Measurements from ENCODE around the gene GYPC.

Gene GYPC

GRCh38 chr2:126730655-126731054 lies 74.7 kb downstream of the GYPC start:
- H3K4me3 ChIP-seq (replicated peaks; ENCODE audit: insufficient read depth, low read length), result no peak overlapping the region
- TF ChIP-seq CTCF (IDR thresholded peaks at IDR 0.05; ENCODE audit: insufficient read depth, low read length) (no peak), SPI1 (IDR thresholded peaks at IDR 0.05; ENCODE audit: borderline replicate concordance, low read depth) (no peak), POLR2AphosphoS5 (IDR thresholded peaks at IDR 0.05; ENCODE audit: low read depth) (no peak), GABPA (IDR thresholded peaks at IDR 0.05; ENCODE audit: low read depth) (no peak), REST (IDR thresholded peaks at IDR 0.05; ENCODE audit: insufficient replicate concordance, low read depth) (no peak)
- H3K27ac ChIP-seq (replicated peaks), result no peak overlapping the region
- DNase-seq (ENCODE audit: low read depth in 1 of 2, low spot score in 1 of 2), result no peak
- no peaks in the 10 kb centered on the region for H3K27me3 ChIP-seq (ENCODE audit: insufficient read depth, poor library complexity, severe bottlenecking)

- no peaks in the 10 kb centered on the region for H3K27me3 ChIP-seq (ENCODE audit: insufficient read depth, poor library complexity, severe bottlenecking)
- TF ChIP-seq POLR2AphosphoS5 (IDR thresholded peaks at IDR 0.05; ENCODE audit: low read depth) (no peak), GABPA (IDR thresholded peaks at IDR 0.05; ENCODE audit: low read depth) (no peak), REST (IDR thresholded peaks at IDR 0.05; ENCODE audit: insufficient replicate concordance, low read depth) (no peak), CTCF (IDR thresholded peaks at IDR 0.05; ENCODE audit: insufficient read depth, low read length) (no peak), SPI1 (IDR thresholded peaks at IDR 0.05; ENCODE audit: borderline replicate concordance, low read depth) (no peak)
- H3K4me3 ChIP-seq (replicated peaks; ENCODE audit: insufficient read depth, low read length), result no peak overlapping the region
- no peak overlapping the region for H3K27ac ChIP-seq (replicated peaks)
- DNase-seq (ENCODE audit: low read depth in 1 of 2, low spot score in 1 of 2), result no peak
These were observed 75.4 kb downstream of the GYPC start for GRCh38 chr2:126731353-126731752.

- no peaks in the 10 kb centered on the region for H3K27me3 ChIP-seq (ENCODE audit: insufficient read depth, poor library complexity, severe bottlenecking)
- no peak for TF ChIP-seq SPI1 (IDR thresholded peaks at IDR 0.05; ENCODE audit: borderline replicate concordance, low read depth)
- no peak for TF ChIP-seq POLR2AphosphoS5 (IDR thresholded peaks at IDR 0.05; ENCODE audit: low read depth)
- no peak for TF ChIP-seq CTCF (IDR thresholded peaks at IDR 0.05; ENCODE audit: insufficient read depth, low read length)
- no peak for TF ChIP-seq REST (IDR thresholded peaks at IDR 0.05; ENCODE audit: insufficient replicate concordance, low read depth)
- TF ChIP-seq GABPA (IDR thresholded peaks at IDR 0.05; ENCODE audit: low read depth), result no peak
- no peak overlapping the region for H3K27ac ChIP-seq (replicated peaks)
- DNase-seq (ENCODE audit: low read depth in 1 of 2, low spot score in 1 of 2), result no peak
- H3K4me3 ChIP-seq (replicated peaks; ENCODE audit: insufficient read depth, low read length), result no peak overlapping the region
These were observed 76.8 kb downstream of the GYPC start for GRCh38 chr2:126732682-126733245.
